SK-N-SH treated with all-trans-retinoic acid at 6 μM for 48 hours (cell line): ENCODE data around the gene SORCS2.
A peak's percentile ranks its signal among the peaks of the same experiment; 100 is the strongest.

Experiments used
- ATAC-seq: fragments of 200-7000 bp; cut with Tn5 transposase; 3 replicates; pipeline ENCODE4 v1.9.1; 2020; ENCODE audit warnings: mild to moderate bottlenecking, moderate library complexity
- BACH2 ChIP-seq: fragments of 250-450 bp; sonication (Bioruptor Pico); IDR thresholded peaks from 2 replicates; pipeline ENCODE4 v1.9.0; 2021; ENCODE audit warnings: mild to moderate bottlenecking, borderline replicate concordance
- CREB5 ChIP-seq: fragments of 250-450 bp; sonication (Bioruptor Pico); IDR thresholded peaks from 2 replicates; pipeline ENCODE4 v1.5.1; 2020; ENCODE audit warnings: low read depth, mild to moderate bottlenecking, moderate library complexity
- CSDC2 ChIP-seq: fragments of 250-450 bp; sonication (Bioruptor Pico); IDR thresholded peaks from 2 replicates; pipeline ENCODE4 v1.5.0; 2020; ENCODE audit warnings: mild to moderate bottlenecking, moderate library complexity
- CSRNP3 ChIP-seq: fragments of 250-450 bp; sonication (Bioruptor Pico); IDR thresholded peaks from 2 replicates; pipeline ENCODE4 v1.5.1; 2021; ENCODE audit warnings: mild to moderate bottlenecking, moderate library complexity
- ESRRG ChIP-seq: fragments of 250-450 bp; sonication (Bioruptor Pico); IDR thresholded peaks from 2 replicates; pipeline ENCODE4 v1.6.1; 2021; ENCODE audit warnings: mild to moderate bottlenecking
- GLIS3 ChIP-seq: fragments of 250-450 bp; sonication (Bioruptor Pico); IDR thresholded peaks from 2 replicates; pipeline ENCODE4 v1.5.0; 2020; ENCODE audit warnings: mild to moderate bottlenecking, moderate library complexity
- ISL1 ChIP-seq: fragments of 250-450 bp; sonication (Bioruptor Pico); IDR thresholded peaks from 2 replicates; pipeline ENCODE4 v2.1.2; 2022; ENCODE audit warnings: mild to moderate bottlenecking, moderate library complexity
- OSR1 ChIP-seq: fragments of 250-450 bp; sonication (Bioruptor Pico); IDR thresholded peaks from 2 replicates; pipeline ENCODE4 v1.8.0; 2022; ENCODE audit warnings: moderate library complexity, mild to moderate bottlenecking, inconsistent platforms
- PATZ1 ChIP-seq: fragments of 250-450 bp; sonication (Bioruptor Pico); IDR thresholded peaks from 2 replicates; pipeline ENCODE4 v1.8.0; 2020; ENCODE audit warnings: mild to moderate bottlenecking, moderate library complexity, borderline replicate concordance
- POU6F1 ChIP-seq: fragments of 250-450 bp; sonication (Bioruptor Pico); IDR thresholded peaks from 2 replicates; pipeline ENCODE4 v1.8.0; 2021; ENCODE audit warnings: low read depth, mild to moderate bottlenecking, moderate library complexity, borderline replicate concordance
- RARB ChIP-seq: fragments of 250-450 bp; sonication (Bioruptor Pico); IDR thresholded peaks from 2 replicates; pipeline ENCODE4 v1.8.0; 2021; ENCODE audit warnings: mild to moderate bottlenecking, moderate library complexity
- SNAI2 ChIP-seq: fragments of 250-450 bp; sonication (Bioruptor Pico); IDR thresholded peaks from 2 replicates; pipeline ENCODE4 v1.5.0; 2020; ENCODE audit warnings: mild to moderate bottlenecking, moderate library complexity
- TCF4 ChIP-seq: fragments of 250-450 bp; sonication (Bioruptor Pico); IDR thresholded peaks from 2 replicates; pipeline ENCODE4 v1.8.0; 2021; ENCODE audit warnings: mild to moderate bottlenecking, moderate library complexity, borderline replicate concordance
- TSHZ2 ChIP-seq: fragments of 250-450 bp; sonication (Bioruptor Pico); IDR thresholded peaks from 2 replicates; pipeline ENCODE4 v1.5.0; 2020; ENCODE audit warnings: mild to moderate bottlenecking, moderate library complexity
- ZC3H10 ChIP-seq: fragments of 250-450 bp; sonication (Bioruptor Pico); IDR thresholded peaks from 2 replicates; pipeline ENCODE4 v1.5.1; 2021; ENCODE audit warnings: mild to moderate bottlenecking, moderate library complexity
- ZFP3 ChIP-seq: fragments of 250-450 bp; sonication (Bioruptor Pico); IDR thresholded peaks from 2 replicates; pipeline ENCODE4 v1.5.0; 2020; ENCODE audit warnings: mild to moderate bottlenecking, moderate library complexity
- ZFP30 ChIP-seq: fragments of 450-650 bp; formaldehyde crosslinking; IDR thresholded peaks from 2 replicates; pipeline ENCODE4 v1.5.0; 2022; ENCODE audit warnings: mild to moderate bottlenecking, moderate library complexity
- ZNF565 ChIP-seq: fragments of 450-650 bp; formaldehyde crosslinking; conservative IDR thresholded peaks from 2 replicates; pipeline ENCODE4 v1.5.0; 2020; ENCODE audit warnings: low read depth, mild to moderate bottlenecking, moderate library complexity
- ZNF8 ChIP-seq: fragments of 450-650 bp; formaldehyde crosslinking; IDR thresholded peaks from 2 replicates; pipeline ENCODE4 v1.5.0; 2020; ENCODE audit warnings: mild to moderate bottlenecking, moderate library complexity

Gene SORCS2

GRCh38 chr4:7461230-7461629 lies 268.9 kb downstream of the SORCS2 start:
- TF ChIP-seq TCF4 (CRISPR knock-in tag) (no peak), CSRNP3 (CRISPR knock-in tag) (no peak), BACH2 (CRISPR knock-in tag) (no peak), GLIS3 (no peak), ESRRG (CRISPR knock-in tag) (no peak), ISL1 (CRISPR knock-in tag) (no peak), ZNF8 (CRISPR knock-in tag) (no peak), PATZ1 (CRISPR knock-in tag) (no peak), CREB5 (CRISPR knock-in tag) (no peak), ZFP3 (CRISPR knock-in tag) (no peak), SNAI2 (no peak), ZFP30 (CRISPR knock-in tag) (no peak), ZNF565 (CRISPR knock-in tag) (no peak)
- no peak for ATAC-seq

- ATAC-seq, result peak; percentile 54
- no peak for TF ChIP-seq CREB5 (CRISPR knock-in tag)
- no peak for TF ChIP-seq BACH2 (CRISPR knock-in tag)
- TF ChIP-seq OSR1, result no peak
- no peak for TF ChIP-seq CSDC2
- TF ChIP-seq ZNF565 (CRISPR knock-in tag), result no peak
- no peak for TF ChIP-seq ZFP3 (CRISPR knock-in tag)
- TF ChIP-seq PATZ1 (CRISPR knock-in tag), result no peak
- no peak for TF ChIP-seq TSHZ2 (CRISPR knock-in tag)
- TF ChIP-seq POU6F1 (CRISPR knock-in tag), result no peak
- no peak for TF ChIP-seq GLIS3
- TF ChIP-seq CSRNP3 (CRISPR knock-in tag), result no peak
- TF ChIP-seq ZC3H10 (CRISPR knock-in tag), result no peak
- TF ChIP-seq ZFP30 (CRISPR knock-in tag), result no peak
- TF ChIP-seq ISL1 (CRISPR knock-in tag), result no peak
- TF ChIP-seq TCF4 (CRISPR knock-in tag), result no peak
- TF ChIP-seq RARB (CRISPR knock-in tag), result no peak
- no peak for TF ChIP-seq ESRRG (CRISPR knock-in tag)
These were observed 270.2 kb downstream of the SORCS2 start for GRCh38 chr4:7462509-7462971.
